H9 (cell line): ENCODE results near the gene ARAP1. TPM values are rescaled to one million over a fixed set of nuclear protein-coding genes. Genes with fewer than 3 reads are reported as not detected.
A peak's percentile ranks its signal among the peaks of the same experiment; 100 is the strongest.

Experiments
- DNase-seq: peaks from one replicate; pipeline ENCODE4 v3.0.0-alpha.2; 2017
- H2AFZ ChIP-seq: one replicate; pipeline ENCODE4 v1.6.1; 2013; ENCODE audit warnings: mild to moderate bottlenecking, low read length, control low read depth, moderate library complexity
- H2AK5ac ChIP-seq: 2 replicates; pipeline ENCODE4 v1.6.1; 2013; ENCODE audit warnings: low read length, control low read depth, mixed read lengths; ENCODE audit not compliant: insufficient read length
- H2BK120ac ChIP-seq: one replicate; pipeline ENCODE4 v1.6.1; 2013; ENCODE audit warnings: low read depth, mild to moderate bottlenecking, low read length, control low read depth, inconsistent platforms; ENCODE audit not compliant: poor library complexity, severe bottlenecking
- H2BK12ac ChIP-seq: 2 replicates; pipeline ENCODE4 v1.6.1; 2013; ENCODE audit warnings: low read length, control low read depth, mixed read lengths, low read depth; ENCODE audit not compliant: insufficient read length
- H2BK15ac ChIP-seq: 2 replicates; pipeline ENCODE4 v1.6.1; 2013; ENCODE audit warnings: low read depth, low read length, control low read depth
- H2BK20ac ChIP-seq: one replicate; pipeline ENCODE4 v1.6.1; 2013; ENCODE audit warnings: low read depth, mild to moderate bottlenecking, low read length, control low read depth, inconsistent platforms; ENCODE audit not compliant: poor library complexity, severe bottlenecking
- H2BK5ac ChIP-seq: 2 replicates; pipeline ENCODE4 v1.6.1; 2013; ENCODE audit warnings: low read length, control low read depth, mixed read lengths; ENCODE audit not compliant: insufficient read length
- H3K14ac ChIP-seq: 2 replicates; pipeline ENCODE4 v1.6.1; 2013; ENCODE audit warnings: low read length, control low read depth; ENCODE audit not compliant: insufficient read depth
- H3K18ac ChIP-seq: 2 replicates; pipeline ENCODE4 v1.6.1; 2013; ENCODE audit warnings: low read depth, mild to moderate bottlenecking, mixed read lengths, low read length, control low read depth; ENCODE audit not compliant: insufficient read length
- H3K23ac ChIP-seq: 2 replicates; pipeline ENCODE4 v1.6.1; 2013; ENCODE audit warnings: low read length, control low read depth, mixed read lengths, low read depth; ENCODE audit not compliant: insufficient read length
- H3K23me2 ChIP-seq: 2 replicates; pipeline ENCODE4 v1.6.1; 2013; ENCODE audit warnings: low read depth, mild to moderate bottlenecking, mixed read lengths, low read length, control low read depth; ENCODE audit not compliant: insufficient read length, poor library complexity, severe bottlenecking
- H3K27ac ChIP-seq: 2 replicates; pipeline ENCODE4 v1.5.1; 2013; ENCODE audit warnings: low read length, control low read depth, mixed read lengths, low read depth; ENCODE audit not compliant: insufficient read length
- H3K27me3 ChIP-seq: 2 replicates; pipeline ENCODE4 v1.6.1; 2013; ENCODE audit warnings: low read length, control low read depth, inconsistent platforms; ENCODE audit not compliant: insufficient read depth
- H3K4ac ChIP-seq: 2 replicates; pipeline ENCODE4 v1.6.1; 2013; ENCODE audit warnings: low read depth, mild to moderate bottlenecking, control low read depth, inconsistent platforms, low read length, moderate library complexity
- H3K4me1 ChIP-seq: 2 replicates; pipeline ENCODE4 v1.6.1; 2013; ENCODE audit warnings: low read length, control low read depth, inconsistent platforms; ENCODE audit not compliant: insufficient read depth
- H3K4me2 ChIP-seq: 2 replicates; pipeline ENCODE4 v1.6.1; 2013; ENCODE audit warnings: low read length, control low read depth, mixed read lengths; ENCODE audit not compliant: insufficient read length, insufficient read depth
- H3K56ac ChIP-seq: 2 replicates; pipeline ENCODE4 v1.6.1; 2013; ENCODE audit warnings: low read depth, mild to moderate bottlenecking, mixed read lengths, low read length, control low read depth; ENCODE audit not compliant: insufficient read length
- H3K79me1 ChIP-seq: 2 replicates; pipeline ENCODE4 v1.6.1; 2013; ENCODE audit warnings: low read depth, mild to moderate bottlenecking, moderate library complexity, low read length, control low read depth, inconsistent platforms; ENCODE audit not compliant: insufficient read depth, poor library complexity, severe bottlenecking
- H3K79me2 ChIP-seq: 2 replicates; pipeline ENCODE4 v1.6.1; 2013; ENCODE audit warnings: low read length, control low read depth, inconsistent platforms; ENCODE audit not compliant: insufficient read depth
- H3K9ac ChIP-seq: 2 replicates; pipeline ENCODE4 v1.6.1; 2013; ENCODE audit warnings: low read length, control low read depth, mixed read lengths; ENCODE audit not compliant: insufficient read length; ENCODE audit errors: extremely low read depth
- H3K9me3 ChIP-seq: one replicate; pipeline ENCODE4 v1.6.1; 2013; ENCODE audit warnings: low read depth, low read length, inconsistent platforms; ENCODE audit not compliant: control insufficient read depth
- H3T11ph ChIP-seq: one replicate; pipeline ENCODE4 v1.6.1; 2013; ENCODE audit warnings: mild to moderate bottlenecking, low read length, control low read depth, inconsistent platforms
- H4K20me1 ChIP-seq: one replicate; pipeline ENCODE4 v1.6.1; 2013; ENCODE audit not compliant: control insufficient read depth, insufficient read length, insufficient read depth
- H4K5ac ChIP-seq: 2 replicates; pipeline ENCODE4 v1.6.1; 2013; ENCODE audit warnings: low read depth, mild to moderate bottlenecking, mixed read lengths, low read length, control low read depth; ENCODE audit not compliant: insufficient read length
- H4K8ac ChIP-seq: replicated peaks from 2 replicates; pipeline ENCODE4 v1.6.1; 2013; ENCODE audit warnings: low read length, control low read depth, mixed read lengths, low read depth; ENCODE audit not compliant: insufficient read length
- H4K91ac ChIP-seq: 2 replicates; pipeline ENCODE4 v1.6.1; 2013; ENCODE audit warnings: low read depth, mild to moderate bottlenecking, moderate library complexity, mixed read lengths, low read length, control low read depth; ENCODE audit not compliant: insufficient read length
- H3K27ac Mint-ChIP-seq, 3 experiments: 2 replicates in 2 of 3; 3 replicates in 1 of 3; pipeline ENCODE4 v1.8.0; 2020 to 2021; ENCODE audit warnings: mixed read lengths in 3 of 3, mild to moderate bottlenecking in 1 of 3, moderate library complexity in 1 of 3
- H3K27me3 Mint-ChIP-seq: 2 replicates; pipeline ENCODE4 v1.8.0; 2021; ENCODE audit warnings: low read depth, mild to moderate bottlenecking, moderate library complexity, mixed read lengths
- H3K36me3 Mint-ChIP-seq, 3 experiments: 2 replicates in 2 of 3; 3 replicates in 1 of 3; pipeline ENCODE4 v1.8.0; 2020 to 2021; ENCODE audit warnings: low read depth in 3 of 3, mixed read lengths in 3 of 3; ENCODE audit not compliant: insufficient read depth in 1 of 3
- H3K4me1 Mint-ChIP-seq, 2 experiments: 2 replicates each; pipeline ENCODE4 v1.8.0; 2020; ENCODE audit warnings: mixed read lengths in 2 of 2
- H3K4me3 Mint-ChIP-seq, 2 experiments: 2 replicates in 1 of 2; 3 replicates in 1 of 2; pipeline ENCODE4 v1.8.0; 2020 to 2021; ENCODE audit warnings: mild to moderate bottlenecking in 2 of 2, mixed read lengths in 2 of 2, moderate library complexity in 1 of 2
- H3K9me3 Mint-ChIP-seq, 2 experiments: 2 replicates in 1 of 2; 3 replicates in 1 of 2; pipeline ENCODE4 v1.8.0; 2020; ENCODE audit warnings: mild to moderate bottlenecking in 2 of 2, mixed read lengths in 2 of 2, moderate library complexity in 1 of 2
- WGBS: extraction: QIAGEN DNeasy Blood & Tissue Kit; methylation state at CpG from one replicate; pipeline ENCODE4 v1.1.7; 2013; ENCODE audit warnings: missing lambda C conversion rate, low lambda C conversion rate, mixed read lengths; ENCODE audit not compliant: insufficient read length; ENCODE audit errors: extremely low coverage; 5-methylcytosine and 5-hydroxymethylcytosine counted together
- total RNA-seq: library from RNA; stranded (reverse); gene quantifications from 2 replicates; pipeline ENCODE4 v1.2.1, GENCODE V29; 2021
- TF ChIP-seq, protein P1 (sequence below): fragments of 200-600 bp; sonication (generic); conservative IDR thresholded peaks from 3 replicates; pipeline ENCODE4 v1.8.0; 2021; ENCODE audit warnings: antibody characterized with exemption, mild to moderate bottlenecking

The ARAP1 gene
- total RNA-seq, 1 experiment from 2014 or later, result 59.4 TPM

- Mint-ChIP-seq H3K27me3 (peaks cover 76% of the 10 kb centered on the region), H3K4me3 (peak overlapping the region in 1 of 2 experiments; percentile 81; a peak in 2 of 5 replicates), H3K36me3 (peaks cover 0 to 4% (median 2%) of the 10 kb centered on the region in 3 experiments; a peak in 3 of 7 replicates), H3K9me3 (peaks cover 1 to 2% of the 10 kb centered on the region in 2 experiments; a peak in 3 of 5 replicates), H3K27ac (no peak overlapping the region), H3K4me1 (peaks cover 43 to 62% of the 10 kb centered on the region in 2 experiments)
- Histone ChIP-seq H3K79me1 (no peaks in the 10 kb centered on the region), H2BK5ac (no peak overlapping the region), H4K5ac (no peak overlapping the region), H3K9me3 (no peaks in the 10 kb centered on the region), H2AFZ (no peak overlapping the region), H3K4me2 (no peak overlapping the region), H3K27me3 (peaks cover 4% of the 10 kb centered on the region; the same call in 1 of the 2 replicates), H3K27ac (no peak overlapping the region), H2AK5ac (no peak overlapping the region), H2BK120ac (no peak overlapping the region), H2BK12ac (no peak overlapping the region), H3T11ph (no peak overlapping the region), H3K18ac (no peak overlapping the region), H4K20me1 (no peaks in the 10 kb centered on the region), H4K91ac (no peak overlapping the region), H3K14ac (no peak overlapping the region), H2BK20ac (no peak overlapping the region), H3K4me1 (peaks cover 4% of the 10 kb centered on the region; the same call in 1 of the 2 replicates), H3K23me2 (peaks cover 8% of the 10 kb centered on the region), H3K23ac (no peak overlapping the region), H2BK15ac (no peak overlapping the region), H3K56ac (no peak overlapping the region), H3K4ac (no peak overlapping the region), H3K79me2 (no peaks in the 10 kb centered on the region), H3K9ac (no peak overlapping the region), H4K8ac (no peak overlapping the region)
- DNase-seq, result no peak
- WGBS, result no CpG with 5 or more reads among the region's 4 CpGs
- TF ChIP-seq, protein P1, sequence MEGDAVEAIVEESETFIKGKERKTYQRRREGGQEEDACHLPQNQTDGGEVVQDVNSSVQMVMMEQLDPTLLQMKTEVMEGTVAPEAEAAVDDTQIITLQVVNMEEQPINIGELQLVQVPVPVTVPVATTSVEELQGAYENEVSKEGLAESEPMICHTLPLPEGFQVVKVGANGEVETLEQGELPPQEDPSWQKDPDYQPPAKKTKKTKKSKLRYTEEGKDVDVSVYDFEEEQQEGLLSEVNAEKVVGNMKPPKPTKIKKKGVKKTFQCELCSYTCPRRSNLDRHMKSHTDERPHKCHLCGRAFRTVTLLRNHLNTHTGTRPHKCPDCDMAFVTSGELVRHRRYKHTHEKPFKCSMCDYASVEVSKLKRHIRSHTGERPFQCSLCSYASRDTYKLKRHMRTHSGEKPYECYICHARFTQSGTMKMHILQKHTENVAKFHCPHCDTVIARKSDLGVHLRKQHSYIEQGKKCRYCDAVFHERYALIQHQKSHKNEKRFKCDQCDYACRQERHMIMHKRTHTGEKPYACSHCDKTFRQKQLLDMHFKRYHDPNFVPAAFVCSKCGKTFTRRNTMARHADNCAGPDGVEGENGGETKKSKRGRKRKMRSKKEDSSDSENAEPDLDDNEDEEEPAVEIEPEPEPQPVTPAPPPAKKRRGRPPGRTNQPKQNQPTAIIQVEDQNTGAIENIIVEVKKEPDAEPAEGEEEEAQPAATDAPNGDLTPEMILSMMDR, result no peak
These were observed 79.5 kb downstream of the ARAP1 start for GRCh38 chr11:72672597-72673238.
